ENCODE data around the gene PNO1.
"Not testable (repeated sequence)": the region's sequence is repeated elsewhere in the genome, so short reads cannot be mapped to it uniquely, and the experiment has no call there.

Gene PNO1

DNA sequence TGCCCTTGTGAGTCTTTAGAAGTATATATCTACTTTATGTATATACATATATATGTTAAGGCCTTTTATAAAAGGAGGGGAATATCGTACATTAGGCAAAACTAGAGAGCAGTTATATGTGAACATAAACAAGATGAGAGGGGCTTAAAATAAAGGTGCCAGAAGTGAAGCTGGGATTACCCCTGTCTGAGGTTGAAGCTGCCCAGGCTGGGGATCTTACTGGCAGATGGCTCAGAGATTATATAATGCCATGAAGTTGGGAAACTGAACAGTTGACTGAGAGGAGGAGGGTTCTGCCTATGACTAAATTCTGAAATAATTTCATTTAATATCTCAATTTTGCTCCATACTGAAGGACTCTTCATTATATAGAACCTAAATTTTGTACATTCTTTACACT is 6.0 kb downstream of the PNO1 start:
- no peak for DNase-seq

- no peak for DNase-seq
Measured at GRCh38 chr2:68167186-68167585, 9.5 kb downstream of the PNO1 start.

DNA sequence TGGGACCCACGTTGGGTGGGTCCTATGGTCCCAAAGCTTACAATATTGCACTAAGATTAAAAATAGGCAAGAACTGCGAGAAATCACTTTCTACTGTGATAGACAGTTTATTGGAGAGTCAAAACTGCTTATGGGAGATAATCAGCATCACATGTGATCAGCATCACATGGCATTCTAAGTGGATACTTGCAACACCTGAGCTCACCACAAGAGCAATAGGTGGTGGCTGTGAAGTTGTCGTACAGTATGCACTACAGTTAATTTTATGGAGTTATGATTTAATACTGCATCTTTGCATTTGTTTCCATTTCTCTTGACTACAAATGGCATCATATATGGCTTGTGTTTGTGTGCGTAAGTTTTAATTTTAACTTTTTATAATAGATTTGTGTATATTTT is 11.6 kb downstream of the PNO1 start:
- DNase-seq, result no peak

DNA sequence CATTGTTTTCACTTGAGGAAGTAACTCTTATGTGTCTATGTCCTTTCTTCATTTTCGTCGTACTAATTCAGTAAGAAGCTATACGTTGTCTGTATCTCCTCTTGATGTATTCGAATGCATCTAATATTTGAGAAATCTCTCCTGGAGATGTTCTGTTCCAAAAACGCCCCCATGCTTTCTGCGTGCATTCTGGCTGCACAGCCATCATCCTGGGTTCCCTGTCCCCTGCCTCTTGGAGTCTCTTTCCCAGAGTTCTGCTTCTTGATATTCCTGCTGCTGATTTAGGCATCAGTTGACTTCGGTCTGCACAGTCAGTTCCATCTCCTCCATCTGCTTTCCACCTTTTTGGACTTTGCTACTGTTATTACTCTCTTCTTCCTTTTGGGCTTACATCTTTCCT is 13.5 kb downstream of the PNO1 start:
- no peak for DNase-seq

- no peak for DNase-seq
Measured at GRCh38 chr2:68171684-68172083, 14.0 kb downstream of the PNO1 start.

- DNase-seq, result no peak
Measured at GRCh38 chr2:68172521-68172920, 14.8 kb downstream of the PNO1 start.

- DNase-seq, result no peak
Measured at GRCh38 chr2:68172990-68173700, 15.5 kb downstream of the PNO1 start.

DNA sequence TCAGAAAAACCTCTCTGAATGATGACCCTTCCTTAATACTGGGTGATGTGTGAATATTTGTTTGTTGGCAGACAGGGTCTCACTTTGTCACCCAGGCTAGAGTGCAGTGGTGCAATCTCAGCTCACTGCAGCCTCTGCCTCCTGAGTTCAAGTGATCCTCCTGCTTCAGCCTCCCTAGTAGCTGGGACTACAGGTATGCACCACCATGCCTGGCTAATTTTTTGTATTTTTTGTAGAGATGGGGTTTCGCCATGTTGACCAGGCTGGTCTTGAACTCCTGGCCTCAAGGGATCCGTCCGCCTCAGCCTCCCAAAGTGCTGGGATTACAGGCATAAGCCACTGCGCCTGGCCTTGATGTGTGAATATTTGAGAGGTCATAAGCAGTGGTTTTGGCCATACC is 17.5 kb downstream of the PNO1 start:
- not testable (repeated sequence) for DNase-seq

GRCh38 chr2:68176657-68177056 is 19.0 kb downstream of the PNO1 start:
- DNase-seq, result no peak

DNA sequence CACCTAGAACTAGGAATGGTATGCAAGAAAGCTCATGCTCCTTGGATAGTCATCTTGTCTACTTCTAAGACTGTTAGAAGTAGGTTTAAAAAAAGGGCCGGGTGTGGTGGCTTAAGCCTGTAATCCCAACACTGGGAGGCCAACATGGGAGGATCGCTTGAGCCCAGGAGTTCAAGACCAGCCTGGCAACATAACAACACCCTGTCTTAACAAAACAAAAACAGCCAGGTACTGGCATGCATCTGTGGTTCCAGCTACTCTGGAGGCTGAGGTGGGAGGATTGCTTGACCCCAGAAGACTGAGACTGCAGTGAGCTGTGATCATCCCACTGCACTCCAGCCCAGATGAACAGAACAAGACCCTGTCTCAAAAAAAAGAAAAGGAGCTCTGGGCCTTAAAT is 19.9 kb downstream of the PNO1 start:
- DNase-seq, result no peak

DNA sequence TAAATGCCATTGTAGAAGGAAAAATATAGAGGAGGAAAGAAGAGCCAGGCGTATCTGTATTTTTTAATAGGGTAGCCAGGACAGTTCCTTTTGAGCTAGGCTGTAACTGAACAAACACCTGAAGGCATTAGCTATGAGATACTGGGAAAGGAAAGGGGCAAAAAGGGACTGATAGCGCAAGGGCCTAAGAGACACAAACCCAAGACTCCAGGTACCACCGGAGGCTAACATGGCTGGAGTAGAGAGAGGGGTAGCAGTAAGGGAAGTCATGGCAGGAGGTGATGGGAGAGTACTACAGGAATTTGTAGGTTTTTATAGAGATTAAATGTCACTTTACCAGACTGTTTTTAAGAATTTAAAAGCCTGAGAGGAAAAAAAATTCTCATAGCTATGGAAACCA is 20.7 kb downstream of the PNO1 start:
- DNase-seq, result no peak

- DNase-seq, result no peak
Measured at GRCh38 chr2:68178954-68179627, 21.4 kb downstream of the PNO1 start.

DNA sequence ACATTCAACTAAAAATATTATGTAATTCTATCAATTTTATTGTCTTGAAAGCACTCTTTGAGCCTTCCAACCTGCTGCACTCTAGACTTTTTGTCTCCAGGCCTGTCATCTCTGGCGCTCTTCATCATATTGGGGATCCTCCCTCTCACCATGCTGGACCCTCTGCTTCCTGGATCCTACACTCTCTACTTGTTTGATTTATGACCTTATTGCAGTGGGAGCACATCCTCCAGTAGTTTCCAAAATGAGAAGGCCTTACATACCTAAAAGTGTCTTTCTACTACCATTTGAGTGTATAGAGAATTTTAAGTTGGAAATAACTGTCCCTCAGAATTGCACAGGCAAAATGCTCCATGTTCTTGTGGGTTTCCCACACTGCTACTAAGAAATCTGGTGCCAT is 25.2 kb downstream of the PNO1 start:
- no peak for DNase-seq

- no peak for DNase-seq
Measured at GRCh38 chr2:68185541-68186164, 28.0 kb downstream of the PNO1 start.

DNA sequence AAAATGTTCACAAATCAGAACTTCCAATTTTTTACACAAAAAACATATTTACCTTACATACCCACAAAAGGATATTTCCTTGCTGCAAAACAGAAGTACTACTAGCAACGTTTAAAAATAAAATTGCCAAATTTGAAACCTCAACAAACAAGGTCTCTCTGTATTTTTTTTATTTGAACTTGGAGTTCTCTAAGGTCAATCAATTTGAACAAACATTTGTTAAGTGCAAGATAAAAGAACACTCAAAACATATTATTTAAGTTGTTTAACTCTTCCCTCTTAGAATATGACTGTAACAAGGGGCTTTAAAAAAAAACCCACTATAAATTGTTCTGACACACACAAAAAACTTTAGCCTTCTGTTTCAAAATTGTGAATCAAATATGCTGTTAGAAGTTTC is 29.6 kb downstream of the PNO1 start:
- no peak for DNase-seq

DNA sequence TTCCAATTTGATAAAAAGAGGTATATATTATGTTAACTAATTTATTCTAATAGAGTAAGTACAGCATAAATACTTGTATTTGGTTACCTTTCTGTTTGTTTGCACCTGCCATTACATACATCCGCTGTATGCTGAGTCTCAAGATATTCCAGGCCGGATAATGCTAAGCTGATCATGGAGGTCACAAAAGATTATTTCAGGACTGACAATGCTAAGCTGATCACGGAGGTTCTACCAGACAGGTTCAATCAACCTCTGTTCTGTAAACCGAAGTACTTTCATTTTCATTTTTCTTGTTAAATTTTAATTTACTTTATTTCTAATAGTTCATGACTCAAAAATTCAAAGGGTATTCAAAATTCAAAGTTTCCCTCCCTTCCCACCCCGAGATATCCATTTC is 31.1 kb downstream of the PNO1 start:
- DNase-seq, result no peak

- DNase-seq, result no peak
Measured at GRCh38 chr2:68189991-68190784, 32.5 kb downstream of the PNO1 start.

- no peak for DNase-seq
Measured at GRCh38 chr2:68190991-68191731, 33.5 kb downstream of the PNO1 start.

- DNase-seq, result no peak
Measured at GRCh38 chr2:68193144-68193543, 35.5 kb downstream of the PNO1 start.

- no peak for DNase-seq
Measured at GRCh38 chr2:68193787-68194372, 36.2 kb downstream of the PNO1 start.

DNA sequence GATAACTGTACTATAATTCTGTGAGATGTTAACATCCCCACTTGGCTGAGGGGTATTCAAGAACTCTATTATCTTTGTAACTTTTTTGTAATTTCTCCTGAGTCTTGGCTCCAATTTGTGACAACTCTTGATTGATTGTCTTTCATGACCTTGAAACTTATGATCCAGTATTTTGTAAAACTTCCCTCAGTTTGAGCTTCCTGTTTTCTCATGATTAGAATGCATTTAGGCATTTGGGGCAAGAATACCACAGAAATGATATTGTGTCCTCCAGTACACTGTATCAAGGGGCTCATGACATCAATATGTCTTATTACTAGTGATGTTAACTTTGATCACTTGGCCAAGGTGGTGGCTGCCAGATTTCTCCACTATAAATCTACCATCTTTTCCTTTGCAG is 37.4 kb downstream of the PNO1 start:
- DNase-seq, result no peak

DNA sequence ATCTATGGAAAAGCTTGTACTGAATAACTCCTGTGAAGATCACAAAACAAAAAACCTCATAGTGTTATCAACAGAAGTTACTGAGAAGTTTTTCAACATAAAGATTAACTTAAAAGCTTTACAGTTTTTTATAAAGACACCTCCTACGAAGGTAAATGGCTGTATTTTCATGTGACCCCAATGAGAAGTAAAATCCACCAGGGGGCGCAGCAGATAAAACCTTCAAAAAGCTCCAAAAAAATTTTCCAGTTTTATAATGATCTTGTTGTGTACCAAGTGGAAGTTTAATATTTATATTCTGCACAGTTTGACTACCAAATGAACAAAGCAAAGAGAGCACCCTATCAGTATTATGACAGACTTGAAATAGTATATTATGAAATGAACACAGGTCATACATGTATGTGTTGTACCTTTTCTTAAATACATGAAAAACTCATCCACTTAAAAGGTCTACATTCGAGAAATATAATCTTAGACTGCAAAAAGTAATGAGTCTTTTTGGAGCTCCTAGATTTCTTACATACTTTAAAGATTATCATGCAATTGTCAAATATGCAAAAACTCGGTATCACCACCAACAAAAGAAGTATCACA is 38.5 kb downstream of the PNO1 start:
- DNase-seq, result no peak

All from 8988T (cell line).